ENCODE measurements around the gene VEZF1.
"Not testable (repeated sequence)": the region's sequence is repeated elsewhere in the genome, so short reads cannot be mapped to it uniquely, and the experiment has no call there.

Gene VEZF1

GRCh38 chr17:57997085-57997809 is 9.2 kb upstream of the VEZF1 start:
- DNase-seq: no peak

GRCh38 chr17:57995076-57995956 is 7.3 kb upstream of the VEZF1 start:
- DNase-seq: peak; percentile 74

GRCh38 chr17:57994436-57994835 is 6.4 kb upstream of the VEZF1 start:
- no peak for DNase-seq

GRCh38 chr17:57993471-57994365 is 5.7 kb upstream of the VEZF1 start:
- DNase-seq: peak; percentile 79

GRCh38 chr17:57991537-57991936 is 3.5 kb upstream of the VEZF1 start:
- DNase-seq: no peak

- no peak for DNase-seq
Measured at GRCh38 chr17:57990037-57990436, 2.0 kb upstream of the VEZF1 start.

GRCh38 chr17:57988301-57989250 is 522 bp upstream of the VEZF1 start:
- DNase-seq: peak; percentile 80

- DNase-seq: no peak
Measured at GRCh38 chr17:57986841-57987580, 1.0 kb downstream of the VEZF1 start.

- no peak for DNase-seq
Measured at GRCh38 chr17:57985675-57985974, 2.4 kb downstream of the VEZF1 start.

GRCh38 chr17:57984936-57985674 is 2.9 kb downstream of the VEZF1 start:
- no peak for DNase-seq

GRCh38 chr17:57984261-57984890 is 3.7 kb downstream of the VEZF1 start:
- no peak for DNase-seq

- no peak for DNase-seq
Measured at GRCh38 chr17:57983446-57983845, 4.6 kb downstream of the VEZF1 start.

- DNase-seq: no peak
Measured at GRCh38 chr17:57982452-57983170, 5.4 kb downstream of the VEZF1 start.

- DNase-seq: peak; percentile 43
Measured at GRCh38 chr17:57980522-57980921, 7.5 kb downstream of the VEZF1 start.

GRCh38 chr17:57979076-57979475 is 9.0 kb downstream of the VEZF1 start:
- no peak for DNase-seq

GRCh38 chr17:57976594-57976993 is 11.5 kb downstream of the VEZF1 start:
- DNase-seq: no peak

- DNase-seq: no peak
Measured at GRCh38 chr17:57975044-57975443, 13.0 kb downstream of the VEZF1 start.

- DNase-seq: not testable (repeated sequence)
Measured at GRCh38 chr17:57974053-57974824, 13.8 kb downstream of the VEZF1 start.

GRCh38 chr17:57972151-57972550 is 15.9 kb downstream of the VEZF1 start:
- DNase-seq: no peak

All from NCI-H510A (cell line).